ENCODE measurements around the gene BMP10. TPM values are rescaled to one million over a fixed set of nuclear protein-coding genes. Genes with fewer than 3 reads are reported as not detected.

Gene BMP10
- total RNA-seq, 1 experiment from 2014 or later = not detected

GRCh38 chr2:68879296-68879695 lies 8.1 kb upstream of the BMP10 start:
- intact Hi-C loops (cut with micrococcal nuclease) = no loop called here
- no peak for DNase-seq (ENCODE audit: low read depth, low spot score)
- POLR2A ChIA-PET = interaction anchor here (0.6 kb wide), 1 partner anchor 11 kb away, joined by 3 read pairs; no protein-coding TSS in a partner anchor
- Histone ChIP-seq H3K9ac (ENCODE audit: low read length) (no peak overlapping the region), H3K36me3 (ENCODE audit: control insufficient read depth in 1 of 2, insufficient read depth in 2 of 2, low read length in 2 of 2) (no peaks in the 10 kb centered on the region), H3K4me2 (ENCODE audit: low read length) (no peak overlapping the region), H3K4me1 (ENCODE audit: control insufficient read depth in 1 of 2, insufficient read depth in 2 of 2, low read length in 2 of 2) (no peaks in the 10 kb centered on the region), H3K27ac (ENCODE audit: low read depth, low read length) (no peak overlapping the region), H2AFZ (ENCODE audit: low read depth, low read length, poor library complexity, severe bottlenecking) (no peak overlapping the region), H3K9me2 (ENCODE audit: insufficient read depth) (no peaks in the 10 kb centered on the region), H3K79me2 (ENCODE audit: insufficient read depth, low read length) (no peaks in the 10 kb centered on the region), H3K9me3 (ENCODE audit: control insufficient read depth in 1 of 2, insufficient read depth in 1 of 2, low read depth in 1 of 2, low read length in 2 of 2) (no peaks in the 10 kb centered on the region), H4K20me1 (ENCODE audit: insufficient read depth) (no peaks in the 10 kb centered on the region), H3K4me3 (replicated peaks in 1 of 2; ENCODE audit: low read depth in 1 of 2, low read length in 2 of 2) (no peak overlapping the region), H3K27me3 (ENCODE audit: insufficient read depth, low read length) (peaks cover 26% of the 10 kb centered on the region)
- BruUV-seq (replicated peaks) = no TSS peak
- CTCF ChIA-PET = no interaction called here
- no peak for TF ChIP-seq ELF1 (IDR thresholded peaks at IDR 0.05; ENCODE audit: borderline replicate concordance, low read depth)
- TF ChIP-seq ZFX (IDR thresholded peaks at IDR 0.05) = no peak
- no peak for TF ChIP-seq JUND (IDR thresholded peaks at IDR 0.05)
- TF ChIP-seq SIN3A (IDR thresholded peaks at IDR 0.05; ENCODE audit: low read depth) = no peak
- no peak for TF ChIP-seq CTCF (IDR thresholded peaks at IDR 0.05 in 2 of 3, conservative IDR thresholded peaks at IDR 0.05 in 1 of 3; ENCODE audit: borderline replicate concordance in 1 of 3, insufficient read depth in 1 of 3, low read depth in 2 of 3, low read length in 2 of 3)
- no peak for TF ChIP-seq SRF (IDR thresholded peaks at IDR 0.05; ENCODE audit: low read depth)
- TF ChIP-seq RAD21 (IDR thresholded peaks at IDR 0.05; ENCODE audit: low read depth) = no peak
- no peak for TF ChIP-seq ATF3 (IDR thresholded peaks at IDR 0.05)
- TF ChIP-seq ZBTB33 (IDR thresholded peaks at IDR 0.05; ENCODE audit: extremely low read depth, insufficient replicate concordance, low read length) = no peak
- TF ChIP-seq EZH2phosphoT487 (IDR thresholded peaks at IDR 0.05; ENCODE audit: borderline replicate concordance) = no peak
- TF ChIP-seq POLR2AphosphoS5 (IDR thresholded peaks at IDR 0.05; ENCODE audit: low read depth, low read length) = no peak
- TF ChIP-seq EGR1 (IDR thresholded peaks at IDR 0.05; ENCODE audit: low read depth) = no peak
- no peak for TF ChIP-seq YY1 (IDR thresholded peaks at IDR 0.05; ENCODE audit: extremely low read depth, insufficient replicate concordance, low read depth, low read length)
- no peak for TF ChIP-seq REST (IDR thresholded peaks at IDR 0.05; ENCODE audit: low read depth)
- TF ChIP-seq MAX (IDR thresholded peaks at IDR 0.05) = no peak
- no peak for ATAC-seq
- RAD21 ChIA-PET (ENCODE audit: low non-redundant PET in 1 of 2, low total read pairs in 2 of 2, uncharacterized antibody in 2 of 2, unreplicated experiment in 2 of 2) = no interaction called here
